Measurements from ENCODE around the gene IL1RAPL2.

DNA sequence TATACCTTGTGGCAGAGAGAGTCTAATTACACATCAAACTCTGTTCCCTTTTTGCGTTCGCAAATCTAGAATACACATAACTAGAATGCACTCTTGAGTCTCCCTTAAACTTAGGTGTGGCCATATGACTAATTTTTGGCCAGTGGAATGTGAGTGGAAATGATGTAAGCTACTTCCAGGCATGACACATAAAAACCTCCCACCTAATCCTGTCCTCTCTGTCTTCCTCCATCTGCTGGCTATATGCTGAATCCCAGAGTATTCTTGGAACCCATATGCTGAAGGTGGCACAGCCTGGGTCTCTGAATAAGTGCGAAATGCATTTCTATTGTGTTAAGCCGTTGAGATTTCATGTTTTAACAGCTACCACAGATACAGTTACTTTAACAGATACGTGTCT, 986.4 kb downstream of the IL1RAPL2 start:
- TF ChIP-seq, protein P1, sequence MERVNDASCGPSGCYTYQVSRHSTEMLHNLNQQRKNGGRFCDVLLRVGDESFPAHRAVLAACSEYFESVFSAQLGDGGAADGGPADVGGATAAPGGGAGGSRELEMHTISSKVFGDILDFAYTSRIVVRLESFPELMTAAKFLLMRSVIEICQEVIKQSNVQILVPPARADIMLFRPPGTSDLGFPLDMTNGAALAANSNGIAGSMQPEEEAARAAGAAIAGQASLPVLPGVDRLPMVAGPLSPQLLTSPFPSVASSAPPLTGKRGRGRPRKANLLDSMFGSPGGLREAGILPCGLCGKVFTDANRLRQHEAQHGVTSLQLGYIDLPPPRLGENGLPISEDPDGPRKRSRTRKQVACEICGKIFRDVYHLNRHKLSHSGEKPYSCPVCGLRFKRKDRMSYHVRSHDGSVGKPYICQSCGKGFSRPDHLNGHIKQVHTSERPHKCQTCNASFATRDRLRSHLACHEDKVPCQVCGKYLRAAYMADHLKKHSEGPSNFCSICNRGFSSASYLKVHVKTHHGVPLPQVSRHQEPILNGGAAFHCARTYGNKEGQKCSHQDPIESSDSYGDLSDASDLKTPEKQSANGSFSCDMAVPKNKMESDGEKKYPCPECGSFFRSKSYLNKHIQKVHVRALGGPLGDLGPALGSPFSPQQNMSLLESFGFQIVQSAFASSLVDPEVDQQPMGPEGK (CRISPR knock-in tag; IDR thresholded peaks at IDR 0.05; ENCODE audit: borderline replicate concordance) = no peak
- TF ChIP-seq ESRRG (CRISPR knock-in tag; IDR thresholded peaks at IDR 0.05) (no peak), ZNF565 (CRISPR knock-in tag; conservative IDR thresholded peaks at IDR 0.05; ENCODE audit: low read depth) (no peak), TCF4 (CRISPR knock-in tag; IDR thresholded peaks at IDR 0.05; ENCODE audit: borderline replicate concordance) (no peak), POU6F1 (CRISPR knock-in tag; IDR thresholded peaks at IDR 0.05; ENCODE audit: borderline replicate concordance, low read depth) (no peak), ZC3H10 (CRISPR knock-in tag; IDR thresholded peaks at IDR 0.05) (no peak), ARNTL (CRISPR knock-in tag; IDR thresholded peaks at IDR 0.05; ENCODE audit: borderline replicate concordance, low read depth) (no peak)
- TF ChIP-seq, protein P2, sequence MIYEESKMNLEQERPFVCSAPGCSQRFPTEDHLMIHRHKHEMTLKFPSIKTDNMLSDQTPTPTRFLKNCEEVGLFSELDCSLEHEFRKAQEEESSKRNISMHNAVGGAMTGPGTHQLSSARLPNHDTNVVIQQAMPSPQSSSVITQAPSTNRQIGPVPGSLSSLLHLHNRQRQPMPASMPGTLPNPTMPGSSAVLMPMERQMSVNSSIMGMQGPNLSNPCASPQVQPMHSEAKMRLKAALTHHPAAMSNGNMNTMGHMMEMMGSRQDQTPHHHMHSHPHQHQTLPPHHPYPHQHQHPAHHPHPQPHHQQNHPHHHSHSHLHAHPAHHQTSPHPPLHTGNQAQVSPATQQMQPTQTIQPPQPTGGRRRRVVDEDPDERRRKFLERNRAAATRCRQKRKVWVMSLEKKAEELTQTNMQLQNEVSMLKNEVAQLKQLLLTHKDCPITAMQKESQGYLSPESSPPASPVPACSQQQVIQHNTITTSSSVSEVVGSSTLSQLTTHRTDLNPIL (CRISPR knock-in tag; IDR thresholded peaks at IDR 0.05; ENCODE audit: low read depth) = no peak
- TF ChIP-seq, protein P3, sequence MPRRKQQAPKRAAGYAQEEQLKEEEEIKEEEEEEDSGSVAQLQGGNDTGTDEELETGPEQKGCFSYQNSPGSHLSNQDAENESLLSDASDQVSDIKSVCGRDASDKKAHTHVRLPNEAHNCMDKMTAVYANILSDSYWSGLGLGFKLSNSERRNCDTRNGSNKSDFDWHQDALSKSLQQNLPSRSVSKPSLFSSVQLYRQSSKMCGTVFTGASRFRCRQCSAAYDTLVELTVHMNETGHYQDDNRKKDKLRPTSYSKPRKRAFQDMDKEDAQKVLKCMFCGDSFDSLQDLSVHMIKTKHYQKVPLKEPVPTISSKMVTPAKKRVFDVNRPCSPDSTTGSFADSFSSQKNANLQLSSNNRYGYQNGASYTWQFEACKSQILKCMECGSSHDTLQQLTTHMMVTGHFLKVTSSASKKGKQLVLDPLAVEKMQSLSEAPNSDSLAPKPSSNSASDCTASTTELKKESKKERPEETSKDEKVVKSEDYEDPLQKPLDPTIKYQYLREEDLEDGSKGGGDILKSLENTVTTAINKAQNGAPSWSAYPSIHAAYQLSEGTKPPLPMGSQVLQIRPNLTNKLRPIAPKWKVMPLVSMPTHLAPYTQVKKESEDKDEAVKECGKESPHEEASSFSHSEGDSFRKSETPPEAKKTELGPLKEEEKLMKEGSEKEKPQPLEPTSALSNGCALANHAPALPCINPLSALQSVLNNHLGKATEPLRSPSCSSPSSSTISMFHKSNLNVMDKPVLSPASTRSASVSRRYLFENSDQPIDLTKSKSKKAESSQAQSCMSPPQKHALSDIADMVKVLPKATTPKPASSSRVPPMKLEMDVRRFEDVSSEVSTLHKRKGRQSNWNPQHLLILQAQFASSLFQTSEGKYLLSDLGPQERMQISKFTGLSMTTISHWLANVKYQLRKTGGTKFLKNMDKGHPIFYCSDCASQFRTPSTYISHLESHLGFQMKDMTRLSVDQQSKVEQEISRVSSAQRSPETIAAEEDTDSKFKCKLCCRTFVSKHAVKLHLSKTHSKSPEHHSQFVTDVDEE (CRISPR knock-in tag; IDR thresholded peaks at IDR 0.05) = no peak
